Skin epidermis (tissue), 12 donors: ENCODE data around the gene JAG2.

ENCODE experiments used
- H3K27ac ChIP-seq, 21 experiments: fragments of 200-600 bp; sonication (generic) in 11 of 21; one replicate each; pipeline ENCODE4 v1.5.0; 2020; ENCODE audit warnings: mild to moderate bottlenecking in 3 of 21, inconsistent platforms in 2 of 21, moderate library complexity in 2 of 21
- H3K4me3 ChIP-seq, 7 experiments: fragments of 200-600 bp; sonication (generic) in 2 of 7; one replicate each; pipeline ENCODE4 v1.5.0; 2020; ENCODE audit warnings: inconsistent platforms in 2 of 7, mild to moderate bottlenecking in 2 of 7, moderate library complexity in 1 of 7

The JAG2 gene

GRCh38 chr14:105100910-105101309, 67.7 kb downstream of the JAG2 start:
- no peak overlapping the region for H3K4me3 ChIP-seq
- no peak overlapping the region for H3K27ac ChIP-seq

- H3K4me3 ChIP-seq: no peak overlapping the region
- H3K27ac ChIP-seq: no peak overlapping the region
Observed at GRCh38 chr14:105099778-105100177, 68.8 kb downstream of the JAG2 start.

GRCh38 chr14:105098316-105098715, 70.3 kb downstream of the JAG2 start:
- H3K27ac ChIP-seq: no peak overlapping the region

GRCh38 chr14:105097794-105098127, 70.8 kb downstream of the JAG2 start:
- Histone ChIP-seq H3K4me3 (no peak overlapping the region), H3K27ac (peak overlapping the region in 4 of 21 experiments; percentile 8 to 14 (median 10))

More at GRCh38 chr14:105098316-105098715, 70.3 kb downstream of the JAG2 start:
- no peak overlapping the region for H3K4me3 ChIP-seq

GRCh38 chr14:105096206-105096875, 72.2 kb downstream of the JAG2 start:
- no peak overlapping the region for H3K4me3 ChIP-seq
- H3K27ac ChIP-seq: no peak overlapping the region

GRCh38 chr14:105095236-105095805, 73.3 kb downstream of the JAG2 start:
- no peak overlapping the region for H3K4me3 ChIP-seq
- no peak overlapping the region for H3K27ac ChIP-seq

GRCh38 chr14:105094193-105094907, 74.2 kb downstream of the JAG2 start:
- H3K27ac ChIP-seq: peak overlapping the region in 20 of 21 experiments; percentile 48 to 97 (median 86)
- H3K4me3 ChIP-seq: peak overlapping the region; percentile 49 to 65 (median 61)

GRCh38 chr14:105093431-105094192, 75.0 kb downstream of the JAG2 start:
- H3K27ac ChIP-seq: peak overlapping the region in 20 of 21 experiments; percentile 58 to 97 (median 86)

GRCh38 chr14:105093038-105093430, 75.5 kb downstream of the JAG2 start:
- peak overlapping the region; percentile 49 to 65 (median 61) for H3K4me3 ChIP-seq
- peak overlapping the region in 20 of 21 experiments; percentile 40 to 97 (median 85) for H3K27ac ChIP-seq

More at GRCh38 chr14:105093431-105094192, 75.0 kb downstream of the JAG2 start:
- peak overlapping the region; percentile 49 to 65 (median 61) for H3K4me3 ChIP-seq

- H3K27ac ChIP-seq: peak overlapping the region in 20 of 21 experiments; percentile 40 to 97 (median 85)
- peak overlapping the region; percentile 49 to 65 (median 61) for H3K4me3 ChIP-seq
Observed at GRCh38 chr14:105092171-105093037, 76.2 kb downstream of the JAG2 start.

- H3K27ac ChIP-seq: peak overlapping the region in 18 of 21 experiments; percentile 17 to 97 (median 83)
- H3K4me3 ChIP-seq: no peak overlapping the region
Observed at GRCh38 chr14:105091517-105092170, 76.9 kb downstream of the JAG2 start.

GRCh38 chr14:105091054-105091516, 77.5 kb downstream of the JAG2 start:
- H3K4me3 ChIP-seq: no peak overlapping the region
- H3K27ac ChIP-seq: peak overlapping the region in 11 of 21 experiments; percentile 82 to 97 (median 89)
